Measurements from ENCODE around the gene ZDHHC1.

Gene ZDHHC1

DNA sequence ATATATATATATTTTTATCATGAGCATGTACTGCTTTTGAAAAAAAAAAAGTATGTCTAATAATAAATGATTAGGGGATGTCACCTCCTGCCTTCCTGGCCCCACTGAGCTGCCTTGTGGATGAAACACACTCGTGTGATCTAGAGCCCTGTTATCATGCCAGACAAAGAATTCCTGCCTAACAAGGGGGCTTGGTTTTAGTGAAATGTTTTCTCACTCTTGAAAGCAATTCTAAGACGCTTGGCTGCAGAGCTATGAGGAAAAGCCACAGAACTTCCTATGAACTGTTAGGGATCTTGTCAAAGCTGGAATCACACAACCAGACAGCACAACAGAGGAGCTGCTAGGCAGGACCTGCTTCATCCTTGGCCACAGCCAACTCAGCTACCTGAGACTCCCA lies 4.0 kb downstream of the ZDHHC1 start:
- H3K27ac ChIP-seq, result no peak overlapping the region

GRCh38 chr16:67411339-67411738 lies 4.9 kb downstream of the ZDHHC1 start:
- H3K4me1 ChIP-seq (ENCODE audit: low read depth, poor library complexity, severe bottlenecking), result peaks cover 3% of the 10 kb centered on the region
- H2AFZ ChIP-seq (ENCODE audit: low read depth), result no peak overlapping the region
- no peak for TF ChIP-seq CTCF (conservative IDR thresholded peaks at IDR 0.05; ENCODE audit: low read depth, low read length)
- H4K20me1 ChIP-seq (ENCODE audit: insufficient read depth), result no peaks in the 10 kb centered on the region
- H3K4me2 ChIP-seq, result no peak overlapping the region
- H3K9ac ChIP-seq, result no peak overlapping the region
- H3K79me2 ChIP-seq (ENCODE audit: insufficient read depth, low read depth), result no peaks in the 10 kb centered on the region
- H3K27me3 ChIP-seq (ENCODE audit: insufficient read depth, low read depth), result no peaks in the 10 kb centered on the region
- H3K36me3 ChIP-seq (ENCODE audit: insufficient read depth), result no peaks in the 10 kb centered on the region
- H3K4me3 ChIP-seq (IDR thresholded peaks at IDR 0.05; ENCODE audit: insufficient read depth, low read depth, low read length), result no peak overlapping the region
- H3K27ac ChIP-seq, result no peak overlapping the region

More for the DNA sequence above, 4.0 kb downstream of the ZDHHC1 start:
- Histone ChIP-seq H3K4me2 (no peak overlapping the region), H3K27me3 (ENCODE audit: insufficient read depth, low read depth) (peaks cover 5% of the 10 kb centered on the region; the same call in 1 of the 2 replicates), H3K4me3 (IDR thresholded peaks at IDR 0.05; ENCODE audit: insufficient read depth, low read depth, low read length) (no peak overlapping the region), H4K20me1 (ENCODE audit: insufficient read depth) (no peaks in the 10 kb centered on the region), H2AFZ (ENCODE audit: low read depth) (no peak overlapping the region), H3K9ac (no peak overlapping the region), H3K36me3 (ENCODE audit: insufficient read depth) (no peaks in the 10 kb centered on the region), H3K79me2 (ENCODE audit: insufficient read depth, low read depth) (no peaks in the 10 kb centered on the region), H3K4me1 (ENCODE audit: low read depth, poor library complexity, severe bottlenecking) (peaks cover 7% of the 10 kb centered on the region)
- no peak for TF ChIP-seq CTCF (conservative IDR thresholded peaks at IDR 0.05; ENCODE audit: low read depth, low read length)

DNA sequence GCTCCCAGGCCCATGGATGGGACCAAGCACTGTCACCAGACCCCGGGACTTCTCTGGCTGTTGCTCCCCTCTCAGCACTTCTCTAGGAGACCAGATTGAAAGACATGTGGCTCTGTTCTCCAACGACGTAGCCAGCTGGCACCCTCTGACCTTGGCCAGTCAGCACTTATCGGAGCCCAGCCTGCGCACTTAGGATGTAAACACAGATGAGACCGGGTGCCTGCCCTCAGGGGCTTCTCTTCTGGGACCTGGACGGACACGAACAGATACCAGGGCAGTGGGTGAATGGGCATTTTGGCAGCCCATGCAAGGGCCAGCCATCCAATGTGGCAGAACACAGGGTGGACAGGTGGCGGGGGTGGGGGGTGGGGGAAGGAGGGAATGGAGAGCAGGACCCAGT lies 6.6 kb downstream of the ZDHHC1 start:
- Histone ChIP-seq H3K4me1 (ENCODE audit: low read depth, poor library complexity, severe bottlenecking) (no peaks in the 10 kb centered on the region), H3K27me3 (ENCODE audit: insufficient read depth, low read depth) (no peaks in the 10 kb centered on the region), H3K9ac (no peak overlapping the region), H4K20me1 (ENCODE audit: insufficient read depth) (no peaks in the 10 kb centered on the region), H2AFZ (ENCODE audit: low read depth) (no peak overlapping the region), H3K4me2 (no peak overlapping the region), H3K79me2 (ENCODE audit: insufficient read depth, low read depth) (no peaks in the 10 kb centered on the region), H3K36me3 (ENCODE audit: insufficient read depth) (no peaks in the 10 kb centered on the region), H3K4me3 (IDR thresholded peaks at IDR 0.05; ENCODE audit: insufficient read depth, low read depth, low read length) (no peak overlapping the region), H3K27ac (no peak overlapping the region)
- no peak for TF ChIP-seq CTCF (conservative IDR thresholded peaks at IDR 0.05; ENCODE audit: low read depth, low read length)

- Histone ChIP-seq H2AFZ (ENCODE audit: low read depth) (no peak overlapping the region), H3K27ac (no peak overlapping the region), H3K36me3 (ENCODE audit: insufficient read depth) (no peaks in the 10 kb centered on the region), H3K27me3 (ENCODE audit: insufficient read depth, low read depth) (no peaks in the 10 kb centered on the region), H4K20me1 (ENCODE audit: insufficient read depth) (no peaks in the 10 kb centered on the region), H3K4me3 (IDR thresholded peaks at IDR 0.05; ENCODE audit: insufficient read depth, low read depth, low read length) (no peak overlapping the region), H3K4me1 (ENCODE audit: low read depth, poor library complexity, severe bottlenecking) (no peaks in the 10 kb centered on the region), H3K79me2 (ENCODE audit: insufficient read depth, low read depth) (no peaks in the 10 kb centered on the region), H3K4me2 (no peak overlapping the region), H3K9ac (no peak overlapping the region)
- no peak for TF ChIP-seq CTCF (conservative IDR thresholded peaks at IDR 0.05; ENCODE audit: low read depth, low read length)
These were observed 8.4 kb downstream of the ZDHHC1 start for GRCh38 chr16:67407788-67408452.
